Measurements from ENCODE around the gene SCGB1A1. TPM values are rescaled to one million over a fixed set of nuclear protein-coding genes. Genes with fewer than 3 reads are reported as not detected.

The SCGB1A1 gene
- total and polyA plus RNA-seq, 8 donors: 3.5 to 397 (median 19.0) TPM

GRCh38 chr11:62433141-62433903 is 14.5 kb downstream of the SCGB1A1 start:
- TF ChIP-seq, protein P1, sequence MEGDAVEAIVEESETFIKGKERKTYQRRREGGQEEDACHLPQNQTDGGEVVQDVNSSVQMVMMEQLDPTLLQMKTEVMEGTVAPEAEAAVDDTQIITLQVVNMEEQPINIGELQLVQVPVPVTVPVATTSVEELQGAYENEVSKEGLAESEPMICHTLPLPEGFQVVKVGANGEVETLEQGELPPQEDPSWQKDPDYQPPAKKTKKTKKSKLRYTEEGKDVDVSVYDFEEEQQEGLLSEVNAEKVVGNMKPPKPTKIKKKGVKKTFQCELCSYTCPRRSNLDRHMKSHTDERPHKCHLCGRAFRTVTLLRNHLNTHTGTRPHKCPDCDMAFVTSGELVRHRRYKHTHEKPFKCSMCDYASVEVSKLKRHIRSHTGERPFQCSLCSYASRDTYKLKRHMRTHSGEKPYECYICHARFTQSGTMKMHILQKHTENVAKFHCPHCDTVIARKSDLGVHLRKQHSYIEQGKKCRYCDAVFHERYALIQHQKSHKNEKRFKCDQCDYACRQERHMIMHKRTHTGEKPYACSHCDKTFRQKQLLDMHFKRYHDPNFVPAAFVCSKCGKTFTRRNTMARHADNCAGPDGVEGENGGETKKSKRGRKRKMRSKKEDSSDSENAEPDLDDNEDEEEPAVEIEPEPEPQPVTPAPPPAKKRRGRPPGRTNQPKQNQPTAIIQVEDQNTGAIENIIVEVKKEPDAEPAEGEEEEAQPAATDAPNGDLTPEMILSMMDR (IDR thresholded peaks at IDR 0.05): no peak
- intact Hi-C loops (cut with DNase I): no loop called here
- H3K27me3 ChIP-seq: no peaks in the 10 kb centered on the region
- H3K36me3 ChIP-seq: no peaks in the 10 kb centered on the region
- DNase-seq (no peak), ATAC-seq (peak; percentile 22)
- peak overlapping the region in 1 of 2 donors; percentile 28 for H3K27ac ChIP-seq
- no peak overlapping the region for H3K4me3 ChIP-seq
- peaks cover 0 to 55% of the 10 kb centered on the region in 2 donors for H3K4me1 ChIP-seq
- H3K9me3 ChIP-seq: no peaks in the 10 kb centered on the region

- DNase-seq (no peak), ATAC-seq (peak; percentile 31)
- Histone ChIP-seq H3K36me3 (no peaks in the 10 kb centered on the region), H3K27ac (peak overlapping the region in 1 of 2 donors; percentile 28), H3K9me3 (no peaks in the 10 kb centered on the region), H3K4me3 (no peak overlapping the region), H3K4me1 (peaks cover 0 to 50% of the 10 kb centered on the region in 2 donors), H3K27me3 (no peaks in the 10 kb centered on the region)
- TF ChIP-seq, protein P1 (IDR thresholded peaks at IDR 0.05): no peak
- intact Hi-C loops (cut with DNase I): no loop called here
These were observed 15.1 kb downstream of the SCGB1A1 start for GRCh38 chr11:62433904-62434276.

GRCh38 chr11:62435846-62436660 is 17.2 kb downstream of the SCGB1A1 start:
- Histone ChIP-seq H3K4me3 (no peak overlapping the region), H3K27ac (no peak overlapping the region), H3K9me3 (no peaks in the 10 kb centered on the region), H3K36me3 (no peaks in the 10 kb centered on the region), H3K4me1 (peaks cover 5 to 45% of the 10 kb centered on the region in 2 donors), H3K27me3 (no peaks in the 10 kb centered on the region)
- peak; percentile 31 for ATAC-seq
- no peak for DNase-seq
- TF ChIP-seq, protein P1 (IDR thresholded peaks at IDR 0.05): no peak
- intact Hi-C loops (cut with DNase I): no loop called here

DNA sequence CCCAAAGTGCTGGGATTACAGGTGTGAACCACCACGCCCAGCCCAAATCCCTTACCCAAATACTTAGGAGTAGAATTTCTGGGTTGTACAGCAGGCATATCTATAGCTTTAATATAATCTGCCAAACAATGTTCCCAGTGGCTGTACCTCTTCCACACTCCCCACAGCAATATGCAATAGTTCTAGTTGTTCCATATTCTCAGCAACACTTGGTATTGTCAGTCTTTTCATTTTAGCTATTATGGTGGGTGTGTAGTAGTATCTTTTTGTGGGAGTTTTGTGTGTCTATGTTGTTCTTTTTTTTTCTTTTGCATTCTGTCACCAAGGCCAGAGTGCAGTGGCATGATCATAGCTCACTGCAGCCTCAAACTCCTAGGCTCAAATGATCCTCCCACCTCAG is 18.8 kb downstream of the SCGB1A1 start:
- ATAC-seq: no peak
- Histone ChIP-seq H3K27ac (no peak overlapping the region), H3K27me3 (no peaks in the 10 kb centered on the region), H3K4me3 (no peak overlapping the region), H3K4me1 (peaks cover 5 to 40% of the 10 kb centered on the region in 2 donors), H3K9me3 (no peaks in the 10 kb centered on the region), H3K36me3 (no peaks in the 10 kb centered on the region)
- intact Hi-C loops (cut with DNase I): no loop called here
- no peak for DNase-seq
- TF ChIP-seq, protein P1 (IDR thresholded peaks at IDR 0.05): no peak

DNA sequence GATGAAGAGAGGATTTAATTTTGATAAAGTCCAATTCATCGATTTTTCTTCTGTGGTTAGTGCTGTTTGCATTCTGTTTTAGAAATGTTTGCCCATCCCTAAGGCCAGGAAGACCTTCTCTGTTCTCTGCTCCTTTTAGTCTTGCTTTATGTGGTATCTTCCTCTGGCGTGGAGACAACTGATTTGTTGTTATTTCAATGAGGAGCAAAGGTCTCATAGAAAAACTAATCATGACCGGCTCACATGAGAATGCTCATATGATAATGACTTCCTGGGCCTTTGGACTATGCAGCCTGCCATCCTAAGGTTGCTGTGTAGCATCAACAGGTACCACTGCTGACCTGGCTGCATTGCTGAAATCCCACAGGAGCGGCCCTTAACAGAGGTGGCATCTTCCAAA is 19.8 kb downstream of the SCGB1A1 start:
- H3K9me3 ChIP-seq: no peaks in the 10 kb centered on the region
- ATAC-seq (no peak), DNase-seq (no peak)
- H3K4me1 ChIP-seq: peaks cover 6 to 40% of the 10 kb centered on the region in 2 donors
- H3K27me3 ChIP-seq: no peaks in the 10 kb centered on the region
- no peak overlapping the region for H3K4me3 ChIP-seq
- H3K27ac ChIP-seq: no peak overlapping the region
- H3K36me3 ChIP-seq: no peaks in the 10 kb centered on the region
- intact Hi-C loops (cut with DNase I): no loop called here
- TF ChIP-seq, protein P1 (IDR thresholded peaks at IDR 0.05): no peak
